Heart left ventricle (tissue), 16 donors: Measurements from ENCODE around the gene SELENON. TPM values are rescaled to one million over a fixed set of nuclear protein-coding genes. Genes with fewer than 3 reads are reported as not detected.

Source experiments
- ATAC-seq, 4 donors: fragments of 200-7000 bp; cut with Tn5 transposase; one replicate each; pipeline ENCODE4 v1.9.1; 2020 to 2022; ENCODE audit warnings: moderate library complexity in 4 of 4, mild to moderate bottlenecking in 3 of 4, moderate number of reproducible peaks in 1 of 4
- DNase-seq, 5 donors: peaks; one replicate each; pipeline ENCODE4 v3.0.0-alpha.2; 2020
- H3K27ac ChIP-seq, 12 donors: fragments of 200-600 bp; sonication (generic) in 4 of 12; one replicate each; pipeline versions ENCODE4 v1.5.0 to v1.8.0; 2016 to 2022; ENCODE audit warnings: mild to moderate bottlenecking in 2 of 12
- H3K27me3 ChIP-seq, 9 donors: fragments of 200-600 bp; sonication (generic) in 2 of 9; one replicate each; pipeline versions ENCODE4 v1.5.1 to v1.8.0; 2016 to 2022; ENCODE audit warnings: mild to moderate bottlenecking in 3 of 9
- H3K36me3 ChIP-seq, 9 donors: fragments of 200-600 bp; sonication (generic) in 2 of 9; one replicate each; pipeline versions ENCODE4 v1.5.0 to v1.8.0; 2018 to 2022; ENCODE audit warnings: mild to moderate bottlenecking in 2 of 9
- H3K4me1 ChIP-seq, 12 donors: fragments of 200-600 bp; sonication (generic) in 4 of 12; one replicate each; pipeline versions ENCODE4 v1.5.0 to v1.8.0; 2016 to 2022; ENCODE audit warnings: mild to moderate bottlenecking in 3 of 12
- H3K4me3 ChIP-seq, 12 donors: fragments of 200-600 bp; sonication (generic) in 4 of 12; one replicate each; pipeline versions ENCODE4 v1.5.0 to v1.8.0; 2017 to 2022; ENCODE audit warnings: mild to moderate bottlenecking in 9 of 12, moderate library complexity in 4 of 12
- H3K9me3 ChIP-seq, 12 donors: fragments of 200-600 bp; sonication (generic) in 4 of 12; one replicate each; pipeline versions ENCODE4 v1.5.0 to v1.8.0; 2016 to 2022; ENCODE audit warnings: mild to moderate bottlenecking in 1 of 12
- POLR2A ChIP-seq, 2 donors: fragments of 450-650 bp; IDR thresholded peaks; one replicate each; pipeline ENCODE4 v1.6.1; 2017; ENCODE audit warnings: antibody characterized with exemption in 2 of 2, mild to moderate bottlenecking in 2 of 2, moderate library complexity in 2 of 2
- WGBS, 4 donors: extraction: QIAGEN DNeasy Blood & Tissue Kit in 2 of 4; methylation state at CpG; one replicate each; pipeline versions ENCODE4 v1.1.5 to v1.1.7; 2013 to 2018; 5-methylcytosine and 5-hydroxymethylcytosine counted together
- intact Hi-C, 10 donors: fragments of 100-400 bp; cut with DNase I; formaldehyde crosslinking; loops; one replicate each; pipeline versions ENCODE4 v1.11.1 to v1.14.2; 2022
- polyA plus RNA-seq, 2 donors: library from polyadenylated mRNA; stranded (reverse); fragments of 200-250 nt; gene quantifications; one replicate each; pipeline ENCODE4 v1.2.3, GENCODE V29; 2013
- total RNA-seq, 9 donors: library from RNA; depleted of rRNA in 2 of 9; stranded (reverse); fragments of >200 nt in 2 of 9; fragmentation: NEBNext Ultra II Directional in 3 of 9; extraction: Animal tissue kit (Norgen Biotek cat#: 25700) in 3 of 9; gene quantifications; one replicate each; pipeline versions ENCODE4 v1.1.0 to v1.2.4, GENCODE V29; 2016 to 2023
- TF ChIP-seq, protein P1 (sequence below), 12 donors: fragments of 200-600 bp; sonication (generic) in 4 of 12; IDR thresholded peaks; one replicate each; pipeline versions ENCODE4 v1.5.0 to v1.8.0; 2018 to 2022; ENCODE audit warnings: antibody characterized with exemption in 12 of 12, mild to moderate bottlenecking in 5 of 12
- donor health status: ischemic (EF 13 %, LVEDD 7.1; RV severe dilation, severe dysfunction).
- donor health status: healthy with polysubstance abuse.
- donor health status: DM: no; HTN: yes; CAD: no.
- donor health status: DM: no; HTN: no; CAD: no.
- donor health status: ischemic (EF 25% LVEDD 6.9; RV normal size, moderate dysfunction).
- donor health status: ischemic (EF 25% LVEDD 5.7; RV mildly dilated, moderate dysfunction).
- donor health status: healthy.
- donor health status: DM: yes; HTN: yes; CAD: no.
- donor health status: ischemic (EF 35%, LVEDD 5.7; RV mildly dilated, moderate dysfunction).
- donor health status: nonischemic (EF 11% LVEDD 7.7; RV severe dilation, severe dysfunction).
- donor health status: DM: yes; HTN: yes; CAD: no.
- donor health status: PGD.
- donor health status: ischemic (EF 29% LVEDD 5.4; RV normal size, mild dysfunction).
- donor health status: nonischemic (EF 23%, LVEDD 6.1; RV moderate dilation, normal function).

The SELENON gene
- total and polyA plus RNA-seq, 11 donors: 28.9 to 92.3 (median 48.5) TPM

DNA sequence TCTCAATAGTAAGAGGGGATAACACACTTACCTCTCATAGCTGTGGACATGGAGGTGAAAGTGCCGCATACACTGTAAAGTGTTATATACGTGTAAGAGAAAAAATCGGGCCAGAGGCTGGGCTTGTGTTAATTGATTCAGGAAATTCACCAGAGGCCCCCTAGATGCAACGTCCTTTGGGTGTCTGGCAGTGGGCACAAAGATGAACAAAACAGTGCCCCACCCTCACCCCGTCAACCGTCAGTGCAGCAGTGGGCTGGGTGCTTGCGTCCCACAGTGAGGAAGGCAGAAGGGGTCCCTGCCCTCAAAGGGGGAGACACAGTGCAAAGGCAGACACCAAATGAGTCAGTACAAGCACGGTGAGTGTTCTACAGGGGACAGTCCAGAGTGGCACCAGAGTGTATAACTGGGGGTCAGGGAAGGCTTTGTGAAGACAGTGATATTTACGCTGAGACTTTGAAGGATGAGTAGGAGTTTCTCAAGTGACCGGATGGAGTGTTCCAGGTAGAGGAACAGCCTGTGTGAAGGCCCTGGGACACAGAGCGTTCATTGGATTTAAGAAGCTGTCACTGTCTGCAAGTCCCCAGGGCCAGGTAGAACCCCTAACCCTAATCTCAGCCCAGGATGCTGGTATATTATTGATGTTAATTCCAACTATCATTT lies 13.2 kb downstream of the SELENON start:
- Histone ChIP-seq H3K9me3 (no peaks in the 10 kb centered on the region), H3K27me3 (no peaks in the 10 kb centered on the region), H3K27ac (no peak overlapping the region), H3K4me3 (no peak overlapping the region), H3K36me3 (peaks cover 0 to 80% (median 71%) of the 10 kb centered on the region in 9 donors), H3K4me1 (peaks cover 0 to 30% (median 17%) of the 10 kb centered on the region in 12 donors)
- intact Hi-C loops: loop anchor here in 6 of 10 donors (5.0 to 10.0 kb wide), 5 partner anchors 201 to 568 kb away; partner anchors contain the start of gene RSRP1 (in 1 of the 6)
- ATAC-seq (no peak), DNase-seq (no peak)
- 82 to 85% (median 84%) methylated on average over 11 of the region's 11 CpGs for WGBS, 4 donors
- no peak for TF ChIP-seq POLR2A (IDR thresholded peaks at IDR 0.05)
- TF ChIP-seq, protein P1, sequence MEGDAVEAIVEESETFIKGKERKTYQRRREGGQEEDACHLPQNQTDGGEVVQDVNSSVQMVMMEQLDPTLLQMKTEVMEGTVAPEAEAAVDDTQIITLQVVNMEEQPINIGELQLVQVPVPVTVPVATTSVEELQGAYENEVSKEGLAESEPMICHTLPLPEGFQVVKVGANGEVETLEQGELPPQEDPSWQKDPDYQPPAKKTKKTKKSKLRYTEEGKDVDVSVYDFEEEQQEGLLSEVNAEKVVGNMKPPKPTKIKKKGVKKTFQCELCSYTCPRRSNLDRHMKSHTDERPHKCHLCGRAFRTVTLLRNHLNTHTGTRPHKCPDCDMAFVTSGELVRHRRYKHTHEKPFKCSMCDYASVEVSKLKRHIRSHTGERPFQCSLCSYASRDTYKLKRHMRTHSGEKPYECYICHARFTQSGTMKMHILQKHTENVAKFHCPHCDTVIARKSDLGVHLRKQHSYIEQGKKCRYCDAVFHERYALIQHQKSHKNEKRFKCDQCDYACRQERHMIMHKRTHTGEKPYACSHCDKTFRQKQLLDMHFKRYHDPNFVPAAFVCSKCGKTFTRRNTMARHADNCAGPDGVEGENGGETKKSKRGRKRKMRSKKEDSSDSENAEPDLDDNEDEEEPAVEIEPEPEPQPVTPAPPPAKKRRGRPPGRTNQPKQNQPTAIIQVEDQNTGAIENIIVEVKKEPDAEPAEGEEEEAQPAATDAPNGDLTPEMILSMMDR (IDR thresholded peaks at IDR 0.05): no peak

DNA sequence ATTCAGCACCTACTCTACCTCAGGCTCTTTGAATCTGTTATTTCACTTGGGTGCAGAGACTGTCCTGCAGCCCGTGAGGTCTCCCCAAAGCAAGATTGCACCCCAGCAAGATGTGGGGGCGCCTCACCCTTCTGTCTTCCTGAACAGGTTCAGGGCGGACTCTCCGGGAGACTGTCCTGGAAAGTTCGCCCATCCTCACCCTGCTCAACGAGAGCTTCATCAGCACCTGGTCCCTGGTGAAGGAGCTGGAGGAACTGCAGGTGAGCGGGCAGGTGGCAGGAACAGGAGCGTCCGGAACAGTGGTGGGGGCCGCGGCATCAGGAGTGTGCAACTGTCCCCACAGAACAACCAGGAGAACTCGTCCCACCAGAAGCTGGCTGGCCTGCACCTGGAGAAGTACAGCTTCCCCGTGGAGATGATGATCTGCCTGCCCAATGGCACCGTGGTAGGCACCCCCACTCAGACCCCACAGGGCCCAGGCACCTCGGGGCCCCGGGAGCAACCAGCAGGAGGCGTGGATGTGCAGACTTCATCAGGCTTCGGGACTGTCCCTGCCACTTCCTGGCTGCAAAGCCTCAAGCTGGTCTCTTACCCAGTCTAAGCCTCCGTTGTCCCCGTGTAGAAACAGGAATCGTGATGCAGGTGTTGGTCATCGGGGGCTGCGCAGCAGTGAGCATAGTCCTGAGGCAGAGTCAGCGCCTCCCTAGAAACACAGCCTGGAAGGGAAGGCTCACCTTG lies 13.9 kb downstream of the SELENON start:
- H3K4me1 ChIP-seq: peaks cover 0 to 36% (median 22%) of the 10 kb centered on the region in 12 donors
- no peaks in the 10 kb centered on the region for H3K27me3 ChIP-seq
- TF ChIP-seq, protein P1 (IDR thresholded peaks at IDR 0.05): no peak
- TF ChIP-seq POLR2A (IDR thresholded peaks at IDR 0.05): no peak
- no peak for DNase-seq
- H3K36me3 ChIP-seq: peaks cover 0 to 73% (median 66%) of the 10 kb centered on the region in 9 donors
- ATAC-seq: no peak
- H3K9me3 ChIP-seq: no peaks in the 10 kb centered on the region
- WGBS, 4 donors: 89 to 92% (median 90%) methylated on average over 18 to 24 of the region's 24 CpGs
- H3K27ac ChIP-seq: no peak overlapping the region
- H3K4me3 ChIP-seq: no peak overlapping the region
- intact Hi-C loops: loop anchor here in 6 of 10 donors (5.0 to 10.0 kb wide), 5 partner anchors 202 to 569 kb away; partner anchors contain the start of gene RSRP1 (in 1 of the 6)

DNA sequence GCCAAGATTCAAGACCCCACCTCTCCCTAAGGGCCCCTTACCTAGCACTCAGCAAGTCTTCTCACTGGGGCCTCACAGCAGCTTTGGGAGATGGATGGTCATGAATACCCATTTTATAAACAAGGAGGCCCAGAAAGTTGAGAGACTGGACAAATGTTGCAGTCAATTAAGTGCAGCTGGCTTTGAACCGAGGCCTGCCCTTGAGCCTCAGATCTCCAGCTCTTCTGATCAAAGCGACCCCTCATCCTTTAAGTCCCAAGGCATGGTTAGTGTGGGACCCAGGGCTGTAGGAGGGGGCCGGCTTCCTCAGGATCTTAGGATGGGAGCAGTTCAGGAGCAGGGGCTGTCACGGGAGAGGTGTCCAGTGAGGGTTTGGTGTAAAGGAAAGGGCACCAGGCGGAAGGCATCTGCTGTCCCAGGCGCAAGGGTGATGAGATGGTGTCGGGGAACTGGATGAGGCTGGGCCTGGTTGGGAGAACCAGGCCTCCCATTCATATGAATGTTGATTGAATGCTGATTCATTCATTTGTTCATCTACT lies 14.6 kb downstream of the SELENON start:
- no peak overlapping the region for H3K27ac ChIP-seq
- DNase-seq: no peak
- peaks cover 0 to 32% (median 24%) of the 10 kb centered on the region in 12 donors for H3K4me1 ChIP-seq
- no peaks in the 10 kb centered on the region for H3K9me3 ChIP-seq
- H3K27me3 ChIP-seq: no peaks in the 10 kb centered on the region
- WGBS, 4 donors: 89 to 95% (median 92%) methylated on average over 7 of the region's 7 CpGs
- no peak overlapping the region for H3K4me3 ChIP-seq
- ATAC-seq: no peak
- no peak for TF ChIP-seq POLR2A (IDR thresholded peaks at IDR 0.05)
- TF ChIP-seq, protein P1 (IDR thresholded peaks at IDR 0.05): no peak
- intact Hi-C loops: loop anchor here in 7 of 10 donors (5.0 to 10.0 kb wide), 6 partner anchors 202 to 570 kb away; partner anchors contain the start of gene RSRP1 (in 2 of the 7)
- H3K36me3 ChIP-seq: peaks cover 0 to 66% (median 58%) of the 10 kb centered on the region in 9 donors
